Liver (tissue), 9 donors: ENCODE data around the gene PRAC1. TPM values are rescaled to one million over a fixed set of nuclear protein-coding genes. Genes with fewer than 3 reads are reported as not detected.

ENCODE experiments used
- DNase-seq: peaks from one replicate; pipeline ENCODE4 v3.0.0-alpha.2; 2017; ENCODE audit warnings: low spot score
- H3K27ac ChIP-seq, 2 donors: one replicate each; pipeline ENCODE4 v1.7.0; 2013; ENCODE audit warnings: inconsistent platforms in 2 of 2, low read length in 2 of 2, control low read depth in 1 of 2, low read depth in 1 of 2, mild to moderate bottlenecking in 1 of 2
- H3K27me3 ChIP-seq, 4 donors: one replicate each; pipeline versions ENCODE4 v1.6.1 to v1.7.0; 2013; ENCODE audit warnings: low read length in 3 of 4, inconsistent platforms in 1 of 4, mild to moderate bottlenecking in 1 of 4, moderate library complexity in 1 of 4; ENCODE audit not compliant: control insufficient read depth in 4 of 4, insufficient read depth in 4 of 4
- H3K36me3 ChIP-seq, 4 donors: one replicate each; pipeline versions ENCODE4 v1.6.1 to v1.7.0; 2013; ENCODE audit warnings: low read length in 3 of 4, mild to moderate bottlenecking in 3 of 4, low read depth in 1 of 4, moderate library complexity in 1 of 4; ENCODE audit not compliant: control insufficient read depth in 4 of 4, insufficient read depth in 3 of 4
- H3K4me1 ChIP-seq, 4 donors: one replicate each; pipeline versions ENCODE4 v1.6.1 to v1.7.0; 2013; ENCODE audit warnings: low read length in 3 of 4, mild to moderate bottlenecking in 3 of 4, moderate library complexity in 1 of 4; ENCODE audit not compliant: control insufficient read depth in 4 of 4, insufficient read depth in 4 of 4
- H3K4me3 ChIP-seq, 3 donors: one replicate each; pipeline versions ENCODE4 v1.6.1 to v1.7.0; 2013; ENCODE audit warnings: low read length in 3 of 3, control low read depth in 1 of 3, low read depth in 1 of 3, mild to moderate bottlenecking in 1 of 3
- H3K9ac ChIP-seq, 2 donors: one replicate each; pipeline ENCODE4 v1.7.0; 2013; ENCODE audit warnings: low read length in 2 of 2, mild to moderate bottlenecking in 2 of 2, moderate library complexity in 2 of 2, control low read depth in 1 of 2, low read depth in 1 of 2
- H3K9me3 ChIP-seq, 4 donors: one replicate each; pipeline versions ENCODE4 v1.6.1 to v1.7.0; 2013; ENCODE audit warnings: low read length in 3 of 4; ENCODE audit not compliant: control insufficient read depth in 4 of 4
- ATF3 ChIP-seq: IDR thresholded peaks from 2 replicates; pipeline ENCODE4 v1.6.1; 2016; ENCODE audit warnings: antibody characterized with exemption
- CTCF ChIP-seq: fragments of 150-350 bp; IDR thresholded peaks from 2 replicates; pipeline ENCODE4 v1.5.1; 2017; ENCODE audit warnings: improper control_type of control experiment, low read depth, low read length; ENCODE audit not compliant: missing input control
- EGR1 ChIP-seq, 2 donors: IDR thresholded peaks; 2 replicates each; pipeline ENCODE4 v1.6.1; 2016 to 2018; ENCODE audit warnings: antibody characterized with exemption in 2 of 2, low read depth in 2 of 2
- FOXA1 ChIP-seq: IDR thresholded peaks from 2 replicates; pipeline ENCODE4 v1.6.1; 2016; ENCODE audit warnings: antibody characterized with exemption
- FOXA2 ChIP-seq: IDR thresholded peaks from 2 replicates; pipeline ENCODE4 v1.6.1; 2016; ENCODE audit warnings: antibody characterized with exemption
- GABPA ChIP-seq, 2 donors: IDR thresholded peaks in 1 of 2; conservative IDR thresholded peaks in 1 of 2; 2 replicates each; pipeline ENCODE4 v1.6.1; 2016; ENCODE audit warnings: antibody characterized with exemption in 2 of 2, mild to moderate bottlenecking in 1 of 2, moderate library complexity in 1 of 2
- HNF4A ChIP-seq, 2 donors: conservative IDR thresholded peaks; 2 replicates each; pipeline ENCODE4 v1.6.1; 2016; ENCODE audit warnings: antibody characterized with exemption in 2 of 2, mild to moderate bottlenecking in 2 of 2
- HNF4G ChIP-seq: IDR thresholded peaks from 2 replicates; pipeline ENCODE4 v1.6.1; 2016; ENCODE audit warnings: antibody characterized with exemption
- JUND ChIP-seq, 2 donors: IDR thresholded peaks; 2 replicates each; pipeline ENCODE4 v1.6.1; 2016; ENCODE audit warnings: antibody characterized with exemption in 2 of 2
- NR2F2 ChIP-seq: IDR thresholded peaks from 2 replicates; pipeline ENCODE4 v1.6.1; 2016; ENCODE audit warnings: antibody characterized with exemption
- RAD21 ChIP-seq, 2 donors: IDR thresholded peaks; 2 replicates each; pipeline ENCODE4 v1.6.1; 2016; ENCODE audit warnings: antibody characterized with exemption in 2 of 2, mild to moderate bottlenecking in 2 of 2
- REST ChIP-seq: IDR thresholded peaks from 2 replicates; pipeline ENCODE4 v1.6.1; 2016; ENCODE audit warnings: antibody characterized with exemption, mild to moderate bottlenecking
- RXRA ChIP-seq, 2 donors: IDR thresholded peaks; 2 replicates each; pipeline ENCODE4 v1.6.1; 2017 to 2018; ENCODE audit warnings: antibody characterized with exemption in 2 of 2, mild to moderate bottlenecking in 1 of 2
- TAF1 ChIP-seq: conservative IDR thresholded peaks from 2 replicates; pipeline ENCODE4 v1.6.1; 2016; ENCODE audit warnings: antibody characterized with exemption, mild to moderate bottlenecking
- YY1 ChIP-seq: IDR thresholded peaks from 2 replicates; pipeline ENCODE4 v1.6.1; 2016; ENCODE audit warnings: antibody characterized with exemption, mild to moderate bottlenecking
- WGBS: extraction: QIAGEN DNeasy Blood & Tissue Kit; methylation state at CpG from one replicate; pipeline ENCODE4 v1.1.7; 2013; 5-methylcytosine and 5-hydroxymethylcytosine counted together
- polyA plus RNA-seq, 2 donors: library from polyadenylated mRNA; stranded (reverse) in 1 of 2; unstranded in 1 of 2; fragments of 200-250 nt in 1 of 2; fragments of >200 nt in 1 of 2; fragmentation: Nextera tagmentation in 1 of 2; extraction: Ambion mirVana in 1 of 2; gene quantifications; one replicate each; pipeline versions ENCODE4 v1.2.1 to v1.2.3, GENCODE V29; 2013 to 2015
- total RNA-seq, 2 donors: library from RNA; depleted of rRNA; stranded (reverse); fragments of >200 nt; gene quantifications; one replicate each; pipeline ENCODE4 v1.2.3, GENCODE V29; 2014
- donor health status: healthy.
- donor health status: healthy.
- donor health status: healthy.
- donor health status: healthy.
- donor health status: healthy.

Gene PRAC1
- total and polyA plus RNA-seq, 4 donors, result not detected

- TF ChIP-seq HNF4A (conservative IDR thresholded peaks at IDR 0.05) (no peak), RAD21 (IDR thresholded peaks at IDR 0.05) (no peak), REST (no peak), NR2F2 (no peak)
Observed at GRCh38 chr17:48726916-48727286, 4.6 kb upstream of the PRAC1 start (continued).

- no peak overlapping the region for H3K9ac ChIP-seq
- H3K9me3 ChIP-seq, result no peaks in the 10 kb centered on the region
- 25% methylated on average over 20 of the region's 20 CpGs for WGBS
- no peak for TF ChIP-seq JUND (IDR thresholded peaks at IDR 0.05)
- TF ChIP-seq CTCF, result no peak
- TF ChIP-seq ATF3, result no peak
- no peak for TF ChIP-seq YY1
- TF ChIP-seq NR2F2, result no peak
- TF ChIP-seq TAF1, result no peak
- no peak for TF ChIP-seq GABPA (IDR thresholded peaks at IDR 0.05 in 1 of 2, conservative IDR thresholded peaks at IDR 0.05 in 1 of 2)
- no peak for TF ChIP-seq FOXA1
- no peak for TF ChIP-seq EGR1 (IDR thresholded peaks at IDR 0.05; ENCODE audit: low read depth in 2 of 2)
- TF ChIP-seq HNF4G, result no peak
- no peak for TF ChIP-seq REST
- no peak for TF ChIP-seq RXRA (IDR thresholded peaks at IDR 0.05)
- TF ChIP-seq HNF4A (conservative IDR thresholded peaks at IDR 0.05), result no peak
- no peak for TF ChIP-seq FOXA2
- no peaks in the 10 kb centered on the region for H3K36me3 ChIP-seq
- H3K27ac ChIP-seq, result no peak overlapping the region
- peaks cover 0 to 46% (median 24%) of the 10 kb centered on the region in 4 donors for H3K27me3 ChIP-seq
- no peak overlapping the region for H3K4me3 ChIP-seq
- no peak for DNase-seq
- peaks cover 1 to 24% (median 6%) of the 10 kb centered on the region in 4 donors for H3K4me1 ChIP-seq
Observed at GRCh38 chr17:48726114-48726915, 4.0 kb upstream of the PRAC1 start.
